DOHH2 (cell line): ENCODE data around the gene USP34.

ENCODE experiments used
- EZH2phosphoT487 ChIP-seq: fragments of 200-600 bp; sonication (generic); IDR thresholded peaks from 2 replicates; pipeline ENCODE4 v1.6.1; 2017; ENCODE audit warnings: borderline replicate concordance, mild to moderate bottlenecking, antibody characterized with exemption, low read length, moderate library complexity, mixed read lengths
- TF ChIP-seq, protein P1 (sequence below): fragments of 200-600 bp; sonication (generic); IDR thresholded peaks from one replicate; pipeline ENCODE4 v1.5.1; 2014; ENCODE audit warnings: antibody characterized with exemption, mild to moderate bottlenecking, low read depth, low read length; ENCODE audit not compliant: poor library complexity, severe bottlenecking

DNA sequence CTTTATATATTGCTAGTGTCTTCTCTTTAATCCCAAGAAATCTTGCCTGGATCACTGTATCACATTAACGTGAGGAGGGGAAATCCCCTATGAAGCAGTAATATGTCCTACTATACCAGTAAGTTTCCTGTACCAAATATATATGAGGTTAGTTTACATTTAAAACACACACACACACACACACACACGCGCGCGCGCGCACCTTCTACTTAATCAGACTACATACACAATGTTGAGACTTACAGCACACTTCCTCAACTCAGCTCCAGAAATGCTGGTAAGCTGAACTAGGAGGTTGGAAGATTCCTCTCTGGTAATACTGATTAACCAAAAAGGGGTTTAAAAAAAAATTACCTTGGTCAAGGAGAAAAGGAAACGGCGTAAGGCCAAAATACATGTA lies 49.3 kb downstream of the USP34 start:
- TF ChIP-seq, protein P1, sequence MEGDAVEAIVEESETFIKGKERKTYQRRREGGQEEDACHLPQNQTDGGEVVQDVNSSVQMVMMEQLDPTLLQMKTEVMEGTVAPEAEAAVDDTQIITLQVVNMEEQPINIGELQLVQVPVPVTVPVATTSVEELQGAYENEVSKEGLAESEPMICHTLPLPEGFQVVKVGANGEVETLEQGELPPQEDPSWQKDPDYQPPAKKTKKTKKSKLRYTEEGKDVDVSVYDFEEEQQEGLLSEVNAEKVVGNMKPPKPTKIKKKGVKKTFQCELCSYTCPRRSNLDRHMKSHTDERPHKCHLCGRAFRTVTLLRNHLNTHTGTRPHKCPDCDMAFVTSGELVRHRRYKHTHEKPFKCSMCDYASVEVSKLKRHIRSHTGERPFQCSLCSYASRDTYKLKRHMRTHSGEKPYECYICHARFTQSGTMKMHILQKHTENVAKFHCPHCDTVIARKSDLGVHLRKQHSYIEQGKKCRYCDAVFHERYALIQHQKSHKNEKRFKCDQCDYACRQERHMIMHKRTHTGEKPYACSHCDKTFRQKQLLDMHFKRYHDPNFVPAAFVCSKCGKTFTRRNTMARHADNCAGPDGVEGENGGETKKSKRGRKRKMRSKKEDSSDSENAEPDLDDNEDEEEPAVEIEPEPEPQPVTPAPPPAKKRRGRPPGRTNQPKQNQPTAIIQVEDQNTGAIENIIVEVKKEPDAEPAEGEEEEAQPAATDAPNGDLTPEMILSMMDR, result no peak
- no peak for TF ChIP-seq EZH2phosphoT487
